ENCODE measurements around the gene CRYL1. TPM values are rescaled to one million over a fixed set of nuclear protein-coding genes. Genes with fewer than 3 reads are reported as not detected.

The CRYL1 gene
- total and polyA plus RNA-seq, 9 of the 15 experiments (the other 6 are each of a cell fraction or from before 2014, with no cell fraction given) = 1.0 to 6.9 (median 2.4) TPM

Small RNA genes within 50 kb of the gene (microRNA-seq; reads per million reads assigned to microRNA genes)
- gene MIR4499 (ENCODE audit: borderline microRNAs expressed) = not detected

Small RNA genes within 50 kb of the gene (small RNA-seq; reads per million reads assigned to genes)
- gene MIR4499 = not detected

Other genes with a start within 250 kb of the CRYL1 start
- 9.0 and 9.3 TPM in 2 replicates for gene IFT88, start 41.3 kb upstream of the CRYL1 start, total RNA-seq (2014; rRNA removed)
- 13.5 and 15.4 TPM in 2 replicates for gene IFT88, start 41.3 kb upstream of the CRYL1 start, total RNA-seq (2014; rRNA removed; fragmentation: Illumina TruSeq; extraction: Trizol)
- gene IFT88, start 41.3 kb upstream of the CRYL1 start, total RNA-seq (2015; rRNA removed; fragmentation: Illumina TruSeq; extraction: Trizol) = 12.0 and 12.6 TPM in 2 replicates
- gene IFT88, start 41.3 kb upstream of the CRYL1 start, total RNA-seq (2021) = 9.1 and 9.4 TPM in 2 replicates
- gene IFT88, start 41.3 kb upstream of the CRYL1 start, polyA plus RNA-seq (2011; rRNA removed) = 8.0 and 13.4 TPM in 2 replicates
- gene IFT88, start 41.3 kb upstream of the CRYL1 start, polyA plus RNA-seq (2014; fragmentation: Illumina TruSeq; extraction: Trizol) = 8.0 and 9.2 TPM in 2 replicates
- 10 to 100 TPM in 1 of 2 experiments, 1 to 10 TPM in 1; 10.0 to 13.0 TPM for gene IFT88, start 41.3 kb upstream of the CRYL1 start, polyA plus RNA-seq (2014; fragmentation: Nextera tagmentation; extraction: Ambion mirVana)
- gene IFT88, start 41.3 kb upstream of the CRYL1 start, polyA plus RNA-seq (2014; rRNA removed) = 8.3 and 11.7 TPM in 2 replicates
- 0.08 TPM in 1 of 2 replicates, not detected in the other for gene IL17D, start 177.8 kb upstream of the CRYL1 start, total RNA-seq (2014; rRNA removed)
- gene IL17D, start 177.8 kb upstream of the CRYL1 start, total RNA-seq (2014; rRNA removed; fragmentation: Illumina TruSeq; extraction: Trizol) = 0.11 TPM in 1 of 2 replicates, not detected in the other
- not detected in 2 replicates for gene IL17D, start 177.8 kb upstream of the CRYL1 start, total RNA-seq (2015; rRNA removed; fragmentation: Illumina TruSeq; extraction: Trizol)
- 0.11 and 0.13 TPM in 2 replicates for gene IL17D, start 177.8 kb upstream of the CRYL1 start, total RNA-seq (2021)
- gene IL17D, start 177.8 kb upstream of the CRYL1 start, polyA plus RNA-seq (2011; rRNA removed) = 0.04 TPM in 1 of 2 replicates, not detected in the other
- gene IL17D, start 177.8 kb upstream of the CRYL1 start, polyA plus RNA-seq (2014; fragmentation: Illumina TruSeq; extraction: Trizol) = not detected in 2 replicates
- under 1 TPM; 0.53 to 0.55 TPM for gene IL17D, start 177.8 kb upstream of the CRYL1 start, polyA plus RNA-seq (2014; fragmentation: Nextera tagmentation; extraction: Ambion mirVana)
- 0.08 TPM in 1 of 2 replicates, not detected in the other for gene IL17D, start 177.8 kb upstream of the CRYL1 start, polyA plus RNA-seq (2014; rRNA removed)
- 5.3 and 6.4 TPM in 2 replicates for gene EEF1AKMT1, start 248.1 kb upstream of the CRYL1 start, total RNA-seq (2014; rRNA removed)
- 8.9 and 9.0 TPM in 2 replicates for gene EEF1AKMT1, start 248.1 kb upstream of the CRYL1 start, total RNA-seq (2014; rRNA removed; fragmentation: Illumina TruSeq; extraction: Trizol)
- gene EEF1AKMT1, start 248.1 kb upstream of the CRYL1 start, total RNA-seq (2015; rRNA removed; fragmentation: Illumina TruSeq; extraction: Trizol) = 6.0 and 6.7 TPM in 2 replicates
- gene EEF1AKMT1, start 248.1 kb upstream of the CRYL1 start, total RNA-seq (2021) = 6.0 and 7.0 TPM in 2 replicates
- 9.7 and 10.7 TPM in 2 replicates for gene EEF1AKMT1, start 248.1 kb upstream of the CRYL1 start, polyA plus RNA-seq (2011; rRNA removed)
- gene EEF1AKMT1, start 248.1 kb upstream of the CRYL1 start, polyA plus RNA-seq (2014; fragmentation: Illumina TruSeq; extraction: Trizol) = 7.0 and 7.9 TPM in 2 replicates
- gene EEF1AKMT1, start 248.1 kb upstream of the CRYL1 start, polyA plus RNA-seq (2014; fragmentation: Nextera tagmentation; extraction: Ambion mirVana) = 10 to 100 TPM; 34.8 to 36.3 TPM
- 6.1 and 8.9 TPM in 2 replicates for gene EEF1AKMT1, start 248.1 kb upstream of the CRYL1 start, polyA plus RNA-seq (2014; rRNA removed)

All from K562 (cell line).